RWPE2 (cell line): Measurements from ENCODE around the gene SLC12A1.

Source experiments
- ATAC-seq: fragments of 200-7000 bp; cut with Tn5 transposase; 3 replicates; pipeline ENCODE4 v1.9.1; 2021; ENCODE audit warnings: low read depth
- DNase-seq: peaks from one replicate; pipeline ENCODE4 v3.0.0-alpha.2; 2020; ENCODE audit warnings: low spot score
- H3K27ac ChIP-seq: fragments of 450-650 bp; 2 replicates; pipeline ENCODE4 v1.5.1; 2017; ENCODE audit warnings: mild to moderate bottlenecking; ENCODE audit not compliant: poor library complexity, severe bottlenecking
- H3K27me3 ChIP-seq: fragments of 250-450 bp; sonication (Bioruptor Pico); 2 replicates; pipeline ENCODE4 v1.5.1; 2021; ENCODE audit warnings: mild to moderate bottlenecking, moderate library complexity; ENCODE audit not compliant: insufficient read depth, poor library complexity, severe bottlenecking
- H3K36me3 ChIP-seq: fragments of 250-450 bp; sonication (Bioruptor Pico); 2 replicates; pipeline ENCODE4 v1.5.1; 2020; ENCODE audit warnings: low read depth, mild to moderate bottlenecking, moderate library complexity
- H3K4me1 ChIP-seq: fragments of 250-450 bp; sonication (Bioruptor Pico); 2 replicates; pipeline ENCODE4 v1.5.1; 2021; ENCODE audit warnings: mild to moderate bottlenecking, moderate library complexity; ENCODE audit not compliant: insufficient read depth, poor library complexity, severe bottlenecking
- H3K4me3 ChIP-seq: fragments of 250-450 bp; sonication (Bioruptor Pico); 2 replicates; pipeline ENCODE4 v1.5.1; 2021; ENCODE audit warnings: mild to moderate bottlenecking, moderate library complexity; ENCODE audit not compliant: severe bottlenecking
- H3K9me3 ChIP-seq: fragments of 250-450 bp; sonication (Bioruptor Pico); 2 replicates; pipeline ENCODE4 v1.5.1; 2021; ENCODE audit warnings: mild to moderate bottlenecking, moderate library complexity; ENCODE audit not compliant: severe bottlenecking
- TF ChIP-seq, protein P1 (sequence below): fragments of 450-650 bp; IDR thresholded peaks from one replicate; pipeline ENCODE4 v1.5.1; 2017; ENCODE audit warnings: mild to moderate bottlenecking, moderate library complexity; ENCODE audit not compliant: poor library complexity, severe bottlenecking

Gene SLC12A1

GRCh38 chr15:48306639-48307038, 100.5 kb downstream of the SLC12A1 start:
- Histone ChIP-seq H3K27me3 (no peaks in the 10 kb centered on the region), H3K9me3 (no peaks in the 10 kb centered on the region), H3K36me3 (no peaks in the 10 kb centered on the region), H3K27ac (no peak overlapping the region), H3K4me1 (peaks cover 8% of the 10 kb centered on the region), H3K4me3 (no peak overlapping the region)
- TF ChIP-seq, protein P1, sequence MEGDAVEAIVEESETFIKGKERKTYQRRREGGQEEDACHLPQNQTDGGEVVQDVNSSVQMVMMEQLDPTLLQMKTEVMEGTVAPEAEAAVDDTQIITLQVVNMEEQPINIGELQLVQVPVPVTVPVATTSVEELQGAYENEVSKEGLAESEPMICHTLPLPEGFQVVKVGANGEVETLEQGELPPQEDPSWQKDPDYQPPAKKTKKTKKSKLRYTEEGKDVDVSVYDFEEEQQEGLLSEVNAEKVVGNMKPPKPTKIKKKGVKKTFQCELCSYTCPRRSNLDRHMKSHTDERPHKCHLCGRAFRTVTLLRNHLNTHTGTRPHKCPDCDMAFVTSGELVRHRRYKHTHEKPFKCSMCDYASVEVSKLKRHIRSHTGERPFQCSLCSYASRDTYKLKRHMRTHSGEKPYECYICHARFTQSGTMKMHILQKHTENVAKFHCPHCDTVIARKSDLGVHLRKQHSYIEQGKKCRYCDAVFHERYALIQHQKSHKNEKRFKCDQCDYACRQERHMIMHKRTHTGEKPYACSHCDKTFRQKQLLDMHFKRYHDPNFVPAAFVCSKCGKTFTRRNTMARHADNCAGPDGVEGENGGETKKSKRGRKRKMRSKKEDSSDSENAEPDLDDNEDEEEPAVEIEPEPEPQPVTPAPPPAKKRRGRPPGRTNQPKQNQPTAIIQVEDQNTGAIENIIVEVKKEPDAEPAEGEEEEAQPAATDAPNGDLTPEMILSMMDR = no peak
- DNase-seq (no peak), ATAC-seq (no peak)

GRCh38 chr15:48307586-48307985, 101.5 kb downstream of the SLC12A1 start:
- Histone ChIP-seq H3K27ac (no peak overlapping the region), H3K36me3 (no peaks in the 10 kb centered on the region), H3K4me1 (peaks cover 8% of the 10 kb centered on the region), H3K27me3 (no peaks in the 10 kb centered on the region), H3K9me3 (no peaks in the 10 kb centered on the region), H3K4me3 (no peak overlapping the region)
- TF ChIP-seq, protein P1 = no peak
- no peak for DNase-seq
- ATAC-seq = no peak

DNA sequence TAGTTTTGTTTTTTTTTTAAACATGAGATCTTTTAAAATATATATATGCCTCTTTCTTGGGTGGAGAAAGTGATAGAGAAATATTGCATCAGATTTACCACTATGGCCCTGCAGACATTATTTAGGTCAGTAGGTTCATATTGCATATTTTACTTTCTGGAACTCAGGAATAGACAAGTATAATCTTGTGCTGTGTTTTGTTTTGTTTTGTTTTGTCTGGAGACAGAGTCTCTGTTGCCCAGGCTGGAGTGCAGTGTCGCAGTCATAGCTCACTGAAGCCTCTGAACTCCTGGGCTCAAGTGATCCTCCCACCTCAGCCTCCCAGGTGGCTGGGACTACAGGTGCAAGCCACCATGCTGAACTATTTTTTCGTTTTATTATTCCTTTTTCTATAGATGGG, 103.6 kb downstream of the SLC12A1 start:
- H3K27me3 ChIP-seq = no peaks in the 10 kb centered on the region
- H3K4me1 ChIP-seq = peaks cover 8% of the 10 kb centered on the region
- no peaks in the 10 kb centered on the region for H3K9me3 ChIP-seq
- H3K4me3 ChIP-seq = no peak overlapping the region
- DNase-seq = no peak
- H3K27ac ChIP-seq = no peak overlapping the region
- H3K36me3 ChIP-seq = no peaks in the 10 kb centered on the region
- ATAC-seq = peak; percentile 42; the same call in 1 of the 3 replicates
- TF ChIP-seq, protein P1 = no peak

GRCh38 chr15:48313216-48313615, 107.1 kb downstream of the SLC12A1 start:
- ATAC-seq (no peak), DNase-seq (no peak)
- Histone ChIP-seq H3K27me3 (no peaks in the 10 kb centered on the region), H3K9me3 (no peaks in the 10 kb centered on the region), H3K4me1 (peaks cover 8% of the 10 kb centered on the region), H3K36me3 (no peaks in the 10 kb centered on the region), H3K4me3 (no peak overlapping the region), H3K27ac (no peak overlapping the region)
- TF ChIP-seq, protein P1 = no peak

GRCh38 chr15:48315041-48315440, 108.9 kb downstream of the SLC12A1 start:
- ATAC-seq (no peak), DNase-seq (no peak)

More at GRCh38 chr15:48315041-48315440, 108.9 kb downstream of the SLC12A1 start:
- Histone ChIP-seq H3K36me3 (no peaks in the 10 kb centered on the region), H3K27ac (no peak overlapping the region), H3K4me1 (no peaks in the 10 kb centered on the region), H3K27me3 (no peaks in the 10 kb centered on the region), H3K9me3 (no peaks in the 10 kb centered on the region), H3K4me3 (no peak overlapping the region)
- TF ChIP-seq, protein P1 = no peak
